Measurements from ENCODE around the gene SYF2. TPM values are rescaled to one million over a fixed set of nuclear protein-coding genes. Genes with fewer than 3 reads are reported as not detected.

The SYF2 gene
- polyA plus RNA-seq, 1 of the 3 experiments (the other 2 are of a cell fraction) = 31.1 TPM

DNA sequence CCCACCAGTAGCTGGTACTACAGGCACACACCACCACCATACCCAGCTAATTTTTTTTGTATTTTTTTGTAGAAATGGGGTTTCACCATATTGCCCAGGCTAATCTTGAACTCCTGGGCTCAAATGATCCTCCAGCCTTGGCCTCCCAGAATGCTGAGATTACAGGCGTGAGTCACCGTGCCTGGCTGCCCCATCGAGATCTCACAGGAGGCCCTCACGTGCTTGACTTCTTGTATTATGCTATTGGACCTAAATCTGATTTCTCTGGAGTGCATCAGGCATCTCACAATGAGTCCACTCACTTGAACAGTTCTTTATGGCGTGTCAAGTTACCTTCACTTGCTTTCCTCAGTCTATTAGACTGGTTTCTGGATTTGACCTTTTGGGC, 24.3 kb upstream of the SYF2 start:
- peaks cover 7% of the 10 kb centered on the region for H3F3A ChIP-seq (replicated peaks; ENCODE audit: insufficient read depth)
- H3K9me2 ChIP-seq = no peaks in the 10 kb centered on the region
- no peak overlapping the region for H3K4me2 ChIP-seq
- ChIA-PET CTCF (interaction anchor here (2.1 kb wide), 1 partner anchor 9 kb away, joined by 4 read pairs; the partner anchor contains the start of gene RSRP1), POLR2A (interaction anchor here (1.5 to 1.8 kb wide), 2 partner anchors 9 kb away, joined by 4 to 5 read pairs; partner anchors contain the start of gene RSRP1)
- H3K4me1 ChIP-seq (ENCODE audit: control insufficient read depth in 1 of 2, insufficient read depth in 2 of 2, low read depth in 1 of 2, low read length in 1 of 2) = peaks cover 0 to 8% of the 10 kb centered on the region in 2 experiments; a peak in 1 of 4 replicates
- TF ChIP-seq GABPA (IDR thresholded peaks at IDR 0.05; ENCODE audit: low read depth) (no peak), YY1 (IDR thresholded peaks at IDR 0.05; ENCODE audit: low read depth) (no peak), SIN3A (IDR thresholded peaks at IDR 0.05; ENCODE audit: borderline replicate concordance, low read depth, low read length) (no peak), TEAD4 (IDR thresholded peaks at IDR 0.05; ENCODE audit: borderline replicate concordance, insufficient read depth) (no peak), TCF12 (IDR thresholded peaks at IDR 0.05) (no peak), RCOR1 (IDR thresholded peaks at IDR 0.05; ENCODE audit: low read length) (no peak), EP300 (IDR thresholded peaks at IDR 0.05; ENCODE audit: borderline replicate concordance in 1 of 2, low read depth in 1 of 2, low read length in 1 of 2) (no peak)
- TF ChIP-seq, protein P1, sequence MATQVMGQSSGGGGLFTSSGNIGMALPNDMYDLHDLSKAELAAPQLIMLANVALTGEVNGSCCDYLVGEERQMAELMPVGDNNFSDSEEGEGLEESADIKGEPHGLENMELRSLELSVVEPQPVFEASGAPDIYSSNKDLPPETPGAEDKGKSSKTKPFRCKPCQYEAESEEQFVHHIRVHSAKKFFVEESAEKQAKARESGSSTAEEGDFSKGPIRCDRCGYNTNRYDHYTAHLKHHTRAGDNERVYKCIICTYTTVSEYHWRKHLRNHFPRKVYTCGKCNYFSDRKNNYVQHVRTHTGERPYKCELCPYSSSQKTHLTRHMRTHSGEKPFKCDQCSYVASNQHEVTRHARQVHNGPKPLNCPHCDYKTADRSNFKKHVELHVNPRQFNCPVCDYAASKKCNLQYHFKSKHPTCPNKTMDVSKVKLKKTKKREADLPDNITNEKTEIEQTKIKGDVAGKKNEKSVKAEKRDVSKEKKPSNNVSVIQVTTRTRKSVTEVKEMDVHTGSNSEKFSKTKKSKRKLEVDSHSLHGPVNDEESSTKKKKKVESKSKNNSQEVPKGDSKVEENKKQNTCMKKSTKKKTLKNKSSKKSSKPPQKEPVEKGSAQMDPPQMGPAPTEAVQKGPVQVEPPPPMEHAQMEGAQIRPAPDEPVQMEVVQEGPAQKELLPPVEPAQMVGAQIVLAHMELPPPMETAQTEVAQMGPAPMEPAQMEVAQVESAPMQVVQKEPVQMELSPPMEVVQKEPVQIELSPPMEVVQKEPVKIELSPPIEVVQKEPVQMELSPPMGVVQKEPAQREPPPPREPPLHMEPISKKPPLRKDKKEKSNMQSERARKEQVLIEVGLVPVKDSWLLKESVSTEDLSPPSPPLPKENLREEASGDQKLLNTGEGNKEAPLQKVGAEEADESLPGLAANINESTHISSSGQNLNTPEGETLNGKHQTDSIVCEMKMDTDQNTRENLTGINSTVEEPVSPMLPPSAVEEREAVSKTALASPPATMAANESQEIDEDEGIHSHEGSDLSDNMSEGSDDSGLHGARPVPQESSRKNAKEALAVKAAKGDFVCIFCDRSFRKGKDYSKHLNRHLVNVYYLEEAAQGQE (IDR thresholded peaks at IDR 0.05; ENCODE audit: low read depth, low read length) = no peak
- TF ChIP-seq, protein P2, sequence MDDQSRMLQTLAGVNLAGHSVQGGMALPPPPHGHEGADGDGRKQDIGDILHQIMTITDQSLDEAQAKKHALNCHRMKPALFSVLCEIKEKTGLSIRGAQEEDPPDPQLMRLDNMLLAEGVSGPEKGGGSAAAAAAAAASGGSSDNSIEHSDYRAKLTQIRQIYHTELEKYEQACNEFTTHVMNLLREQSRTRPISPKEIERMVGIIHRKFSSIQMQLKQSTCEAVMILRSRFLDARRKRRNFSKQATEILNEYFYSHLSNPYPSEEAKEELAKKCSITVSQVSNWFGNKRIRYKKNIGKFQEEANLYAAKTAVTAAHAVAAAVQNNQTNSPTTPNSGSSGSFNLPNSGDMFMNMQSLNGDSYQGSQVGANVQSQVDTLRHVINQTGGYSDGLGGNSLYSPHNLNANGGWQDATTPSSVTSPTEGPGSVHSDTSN (IDR thresholded peaks at IDR 0.05) = no peak
- H3K79me2 ChIP-seq (ENCODE audit: insufficient read depth) = peaks cover 60% of the 10 kb centered on the region
- H3K9me3 ChIP-seq = no peaks in the 10 kb centered on the region
- no peak overlapping the region for H3K4me3 ChIP-seq (ENCODE audit: low read depth in 2 of 2, low read length in 1 of 2)
- no peaks in the 10 kb centered on the region for H3K27me3 ChIP-seq (ENCODE audit: insufficient read depth)
- no peaks in the 10 kb centered on the region for H3K36me3 ChIP-seq (replicated peaks in 1 of 2; ENCODE audit: control insufficient read depth in 1 of 2, insufficient read depth in 2 of 2, low read length in 1 of 2)
- no peak overlapping the region for H2AFZ ChIP-seq (ENCODE audit: low read depth)
- WGBS (ENCODE audit: low lambda C conversion rate) = 84% methylated on average over 5 of the region's 5 CpGs
- no peak for DNase-seq
- no peak overlapping the region for H3K27ac ChIP-seq (ENCODE audit: low read depth in 2 of 2, low read length in 1 of 2)
- no peaks in the 10 kb centered on the region; the same call in 1 of the 2 replicates for H4K20me1 ChIP-seq (ENCODE audit: insufficient read depth)
- H3K9ac ChIP-seq = no peak overlapping the region

DNA sequence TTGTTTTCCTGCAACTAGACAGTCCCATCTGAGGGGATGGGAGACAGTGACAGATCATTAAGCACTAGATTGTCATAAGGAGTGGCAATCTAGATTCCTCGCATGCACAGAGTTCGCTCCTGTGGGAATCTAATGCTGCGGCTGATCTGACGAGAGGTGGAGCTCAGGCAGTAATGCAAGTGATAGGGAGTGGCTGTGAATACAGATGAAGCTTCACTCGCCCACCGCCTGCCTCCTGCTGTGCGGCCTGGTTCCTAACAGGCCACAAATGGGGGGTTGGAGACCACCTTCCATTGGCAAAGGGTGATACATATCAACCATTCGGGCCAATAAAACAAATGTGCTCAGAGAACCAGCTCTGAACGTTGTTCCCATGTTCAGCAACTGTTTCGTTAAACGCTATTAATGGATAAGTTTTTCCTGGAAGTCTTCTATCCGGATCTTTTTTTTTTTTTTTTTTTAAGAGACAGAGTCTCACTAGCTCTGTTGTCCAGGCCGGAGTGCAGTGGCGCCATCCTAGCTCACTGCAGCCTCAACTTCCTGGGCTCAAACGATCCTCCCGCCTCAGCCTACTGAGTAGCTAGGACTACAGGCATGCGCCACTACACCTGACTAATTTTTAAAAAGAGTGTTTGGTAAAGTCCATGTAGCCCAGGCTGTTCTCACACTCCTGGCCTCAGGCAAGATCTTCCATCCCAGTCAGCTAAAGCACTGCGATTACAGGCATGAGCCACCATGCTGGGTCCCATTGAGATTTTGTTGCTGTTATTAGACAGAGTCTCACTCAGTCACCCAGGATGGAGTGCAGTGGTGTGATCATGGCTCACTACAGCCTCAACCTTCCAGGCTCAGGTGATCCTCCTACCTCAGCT, 23.6 kb upstream of the SYF2 start:
- no peak for TF ChIP-seq YY1 (IDR thresholded peaks at IDR 0.05; ENCODE audit: low read depth)
- TF ChIP-seq, protein P3, sequence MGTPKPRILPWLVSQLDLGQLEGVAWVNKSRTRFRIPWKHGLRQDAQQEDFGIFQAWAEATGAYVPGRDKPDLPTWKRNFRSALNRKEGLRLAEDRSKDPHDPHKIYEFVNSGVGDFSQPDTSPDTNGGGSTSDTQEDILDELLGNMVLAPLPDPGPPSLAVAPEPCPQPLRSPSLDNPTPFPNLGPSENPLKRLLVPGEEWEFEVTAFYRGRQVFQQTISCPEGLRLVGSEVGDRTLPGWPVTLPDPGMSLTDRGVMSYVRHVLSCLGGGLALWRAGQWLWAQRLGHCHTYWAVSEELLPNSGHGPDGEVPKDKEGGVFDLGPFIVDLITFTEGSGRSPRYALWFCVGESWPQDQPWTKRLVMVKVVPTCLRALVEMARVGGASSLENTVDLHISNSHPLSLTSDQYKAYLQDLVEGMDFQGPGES (IDR thresholded peaks at IDR 0.05; ENCODE audit: low read depth, low read length) = no peak
- TF ChIP-seq MXI1 (IDR thresholded peaks at IDR 0.05; ENCODE audit: low read depth, low read length) = no peak
- no peak for TF ChIP-seq SMC3 (IDR thresholded peaks at IDR 0.05; ENCODE audit: low read depth, low read length)
- TF ChIP-seq TAF1 (IDR thresholded peaks at IDR 0.05; ENCODE audit: borderline replicate concordance, low read depth, low read length) = no peak
- Histone ChIP-seq H2AFZ (ENCODE audit: low read depth) (no peak overlapping the region), H3K36me3 (replicated peaks in 1 of 2; ENCODE audit: control insufficient read depth in 1 of 2, insufficient read depth in 2 of 2, low read length in 1 of 2) (no peaks in the 10 kb centered on the region), H3K9me2 (no peaks in the 10 kb centered on the region), H3K4me2 (no peak overlapping the region), H3K27me3 (ENCODE audit: insufficient read depth) (no peaks in the 10 kb centered on the region), H3F3A (replicated peaks; ENCODE audit: insufficient read depth) (peaks cover 7% of the 10 kb centered on the region), H3K9me3 (no peaks in the 10 kb centered on the region), H4K20me1 (ENCODE audit: insufficient read depth) (no peaks in the 10 kb centered on the region; the same call in 1 of the 2 replicates), H3K9ac (no peak overlapping the region), H3K27ac (ENCODE audit: low read depth in 2 of 2, low read length in 1 of 2) (no peak overlapping the region), H3K79me2 (ENCODE audit: insufficient read depth) (peaks cover 57% of the 10 kb centered on the region), H3K4me3 (ENCODE audit: low read depth in 2 of 2, low read length in 1 of 2) (no peak overlapping the region), H3K4me1 (ENCODE audit: control insufficient read depth in 1 of 2, insufficient read depth in 2 of 2, low read depth in 1 of 2, low read length in 1 of 2) (peaks cover 0 to 8% of the 10 kb centered on the region in 2 experiments; a peak in 1 of 4 replicates)
- 94% methylated on average over 15 of the region's 18 CpGs for WGBS (ENCODE audit: low lambda C conversion rate)
- no peak for DNase-seq
- CTCF ChIA-PET = interaction anchor here (2.1 kb wide), 1 partner anchor 8 kb away, joined by 4 read pairs; the partner anchor contains the start of gene RSRP1
- POLR2A ChIA-PET = interaction anchor here (0.6 to 1.5 kb wide), 2 partner anchors 9 to 1790 kb away, joined by 5 read pairs; partner anchors contain the start of gene RSRP1
